GM12872 (cell line): ENCODE measurements around the gene BRAF.

ENCODE experiments used
- TF ChIP-seq, protein P1 (sequence below): IDR thresholded peaks from 3 replicates; pipeline ENCODE4 v1.5.1; 2011; ENCODE audit warnings: low read depth, mild to moderate bottlenecking, low read length, moderate library complexity; ENCODE audit not compliant: insufficient read depth

BRAF gene

DNA sequence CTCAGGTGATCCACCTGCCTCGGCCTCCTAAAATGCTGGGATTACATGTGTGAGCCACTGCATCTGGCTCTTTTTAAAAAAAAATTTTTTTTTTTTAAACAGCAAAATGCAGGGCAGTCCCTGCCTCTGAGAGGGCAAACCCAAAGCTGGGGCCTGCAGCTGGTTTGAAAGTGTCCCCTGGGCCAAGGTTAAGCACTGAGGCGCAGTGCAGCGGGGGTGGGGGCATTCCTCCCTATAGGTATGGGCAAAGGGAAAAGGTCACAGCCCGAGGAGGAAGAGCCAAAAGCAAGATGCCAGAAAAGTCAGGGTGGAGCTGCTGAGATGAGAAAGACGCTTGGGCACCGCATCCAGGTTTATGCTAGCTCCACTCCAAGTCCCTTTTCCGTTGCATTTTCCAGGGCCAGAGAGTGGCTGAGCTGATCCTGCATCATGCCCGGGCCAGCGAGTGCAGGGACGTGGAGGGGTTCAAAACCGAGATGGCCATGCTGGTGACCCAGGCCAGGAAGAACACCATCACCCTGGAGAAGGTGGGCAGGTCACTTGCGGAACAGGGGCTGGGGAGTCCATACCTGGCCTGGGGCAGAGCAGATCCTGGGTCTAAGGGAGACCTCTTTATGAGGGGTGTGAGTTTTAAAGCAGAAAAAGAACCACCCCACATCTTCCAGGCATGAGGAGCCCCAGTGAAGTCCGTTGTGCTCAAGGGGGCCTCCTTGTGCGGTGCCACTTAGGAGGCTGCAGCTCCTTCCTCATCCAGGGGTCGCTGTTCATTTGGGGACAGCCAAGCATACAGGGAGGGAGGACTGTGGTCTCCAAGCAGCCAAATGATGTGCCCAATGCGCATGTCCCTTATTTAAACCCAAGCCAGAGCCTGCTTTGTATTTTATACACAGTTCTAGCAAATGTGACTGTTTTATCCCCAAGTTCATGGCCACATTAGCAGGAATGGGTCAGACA is 235.3 kb downstream of the BRAF start:
- TF ChIP-seq, protein P1, sequence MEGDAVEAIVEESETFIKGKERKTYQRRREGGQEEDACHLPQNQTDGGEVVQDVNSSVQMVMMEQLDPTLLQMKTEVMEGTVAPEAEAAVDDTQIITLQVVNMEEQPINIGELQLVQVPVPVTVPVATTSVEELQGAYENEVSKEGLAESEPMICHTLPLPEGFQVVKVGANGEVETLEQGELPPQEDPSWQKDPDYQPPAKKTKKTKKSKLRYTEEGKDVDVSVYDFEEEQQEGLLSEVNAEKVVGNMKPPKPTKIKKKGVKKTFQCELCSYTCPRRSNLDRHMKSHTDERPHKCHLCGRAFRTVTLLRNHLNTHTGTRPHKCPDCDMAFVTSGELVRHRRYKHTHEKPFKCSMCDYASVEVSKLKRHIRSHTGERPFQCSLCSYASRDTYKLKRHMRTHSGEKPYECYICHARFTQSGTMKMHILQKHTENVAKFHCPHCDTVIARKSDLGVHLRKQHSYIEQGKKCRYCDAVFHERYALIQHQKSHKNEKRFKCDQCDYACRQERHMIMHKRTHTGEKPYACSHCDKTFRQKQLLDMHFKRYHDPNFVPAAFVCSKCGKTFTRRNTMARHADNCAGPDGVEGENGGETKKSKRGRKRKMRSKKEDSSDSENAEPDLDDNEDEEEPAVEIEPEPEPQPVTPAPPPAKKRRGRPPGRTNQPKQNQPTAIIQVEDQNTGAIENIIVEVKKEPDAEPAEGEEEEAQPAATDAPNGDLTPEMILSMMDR: no peak

DNA sequence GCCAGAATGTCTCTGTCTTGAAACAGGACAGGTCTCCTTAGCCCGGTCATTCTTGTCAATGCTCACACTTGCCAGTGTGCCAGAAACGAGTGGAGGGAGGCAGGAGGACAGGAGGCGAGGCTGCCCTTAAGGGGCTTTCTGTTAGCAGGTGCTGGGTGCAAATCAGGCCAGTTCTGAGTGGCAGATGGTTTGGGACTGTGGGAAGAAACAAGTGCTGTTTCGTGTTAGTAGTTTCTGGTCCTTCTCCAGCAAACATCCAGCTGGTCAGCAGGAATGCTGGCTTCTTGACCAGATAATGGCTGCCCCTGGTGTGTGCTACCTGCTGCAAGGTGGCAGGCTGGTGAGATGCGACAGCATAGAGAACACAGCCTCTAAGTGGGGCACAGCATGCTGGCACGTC is 236.4 kb downstream of the BRAF start:
- TF ChIP-seq, protein P1: no peak

DNA sequence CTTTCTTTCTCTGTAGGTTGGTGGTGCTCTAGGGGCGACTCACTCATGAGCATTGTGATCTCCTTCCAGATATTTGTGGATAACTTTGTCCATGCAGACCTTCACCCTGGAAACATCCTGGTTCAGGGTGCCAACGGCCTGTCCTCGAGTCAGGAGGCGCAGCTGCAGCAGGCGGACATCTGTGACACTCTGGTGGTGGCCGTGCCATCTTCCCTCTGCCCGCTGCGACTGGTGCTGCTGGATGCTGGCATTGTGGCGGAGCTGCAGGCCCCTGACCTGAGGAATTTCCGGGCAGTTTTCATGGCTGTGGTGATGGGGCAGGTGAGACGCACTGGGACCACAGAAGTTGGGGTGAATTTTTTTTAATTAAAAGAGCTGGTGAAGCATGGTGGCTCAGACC is 237.8 kb downstream of the BRAF start:
- TF ChIP-seq, protein P1: no peak

DNA sequence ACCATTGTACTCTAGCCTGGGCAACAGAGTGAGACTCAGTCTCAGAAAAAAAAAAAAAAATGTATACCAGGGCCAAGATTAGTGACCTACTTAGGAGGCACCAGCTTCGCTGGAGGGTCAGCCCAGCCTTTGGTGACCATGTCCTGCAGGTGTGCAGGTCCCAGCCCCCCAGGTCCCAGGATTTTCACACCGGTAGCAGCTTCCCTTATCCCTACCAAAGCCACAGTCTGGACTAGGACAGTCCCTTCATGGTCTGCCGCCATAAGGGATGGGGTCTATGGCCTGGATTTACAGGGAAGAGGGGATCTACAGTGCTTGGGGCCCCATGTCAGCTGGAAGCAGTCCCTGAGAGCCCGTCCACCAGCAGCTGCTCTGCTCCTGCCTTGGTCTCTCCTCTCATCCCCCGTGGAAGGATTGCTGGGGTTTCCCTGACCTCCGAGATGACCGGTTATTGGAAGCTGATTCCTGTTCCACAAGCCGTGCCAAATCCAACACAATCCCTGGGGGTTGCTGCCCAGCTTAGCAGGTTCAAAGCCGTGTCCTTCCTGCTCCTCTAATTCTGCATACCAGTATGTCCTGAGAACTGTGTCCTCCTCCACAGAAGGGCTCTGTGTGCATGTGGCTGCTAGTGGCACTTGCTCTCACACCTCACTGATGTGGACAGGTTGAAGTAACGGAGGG is 239.2 kb downstream of the BRAF start:
- TF ChIP-seq, protein P1: no peak

DNA sequence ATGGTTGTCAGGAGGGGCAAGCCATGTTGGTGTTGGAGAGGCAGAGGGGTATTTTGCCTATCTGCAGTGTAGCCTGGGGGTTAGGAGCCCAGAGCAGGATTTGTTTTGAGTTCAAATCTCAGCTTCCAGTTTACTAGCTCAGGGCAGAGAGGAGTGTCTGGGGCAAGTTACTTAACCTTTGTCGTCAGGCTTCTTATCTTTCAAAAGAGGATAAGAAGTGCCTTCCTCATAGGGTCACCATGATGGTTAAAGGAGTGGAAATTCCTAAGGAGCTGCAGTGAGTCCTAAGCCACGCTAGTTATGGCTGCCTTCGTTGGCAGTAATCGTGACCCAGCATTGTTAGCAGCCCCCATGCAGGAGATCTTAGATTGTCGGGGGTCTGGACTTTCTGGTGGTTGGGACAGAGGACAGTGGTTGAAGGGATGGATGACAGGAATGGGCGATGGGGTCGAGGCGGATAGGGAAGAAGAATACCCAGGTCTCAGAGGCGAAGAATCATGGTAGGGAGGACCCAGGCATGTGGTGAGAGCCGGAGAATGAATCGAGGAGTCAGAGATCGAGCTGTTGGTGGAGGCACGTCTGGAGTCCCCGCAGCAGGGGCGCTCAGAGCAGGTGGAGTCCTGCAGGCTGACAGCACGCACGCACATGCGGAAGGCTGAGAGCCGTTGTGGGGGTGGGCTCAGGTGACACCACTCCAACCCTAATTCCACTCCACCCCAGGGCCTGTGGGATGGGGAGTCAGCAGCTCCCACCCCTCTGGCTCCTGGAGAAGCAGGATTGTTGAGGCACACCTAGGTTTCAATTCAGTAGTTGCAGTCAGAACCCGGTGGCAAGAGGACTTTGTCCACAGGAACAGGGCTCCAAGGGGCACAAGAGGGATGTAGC is 240.4 kb downstream of the BRAF start:
- TF ChIP-seq, protein P1: no peak

DNA sequence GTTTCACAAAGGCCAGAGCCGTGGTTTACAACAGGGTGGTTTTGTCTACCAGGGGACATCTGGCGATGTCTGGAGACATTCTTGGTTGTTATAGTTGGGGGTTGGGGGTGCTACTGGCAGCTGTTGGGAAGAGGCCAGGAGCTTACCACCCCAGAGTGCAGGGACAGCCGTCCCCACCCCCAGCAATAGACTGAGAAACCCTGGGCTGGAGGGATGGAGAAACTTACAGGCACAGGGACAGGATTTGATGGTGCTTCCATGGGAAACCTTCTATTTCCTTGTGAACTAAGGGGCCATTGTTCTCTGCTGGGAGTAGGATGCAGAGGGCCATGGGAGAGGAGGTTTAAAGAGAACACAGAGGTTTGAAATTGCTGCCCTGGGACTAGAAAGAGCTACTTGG is 241.1 kb downstream of the BRAF start:
- TF ChIP-seq, protein P1: no peak

DNA sequence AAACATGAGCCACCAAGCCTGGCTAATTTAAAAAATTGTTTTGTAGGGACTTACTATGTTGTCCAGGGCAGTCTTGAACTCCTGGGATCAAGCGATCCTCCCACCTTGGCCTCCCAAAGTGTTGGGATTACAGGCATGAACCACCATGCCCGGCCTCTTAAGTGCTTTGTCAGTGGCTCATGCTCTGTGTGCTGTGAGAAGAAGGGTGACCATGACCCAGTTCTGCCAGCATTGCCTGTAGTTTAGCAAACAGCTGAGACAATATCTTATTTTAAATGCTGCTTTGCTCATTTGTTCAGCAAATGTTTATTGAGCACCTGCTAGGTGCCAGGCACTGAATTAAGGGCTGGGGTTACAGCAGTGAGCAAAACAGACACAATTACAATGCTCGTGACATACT is 243.0 kb downstream of the BRAF start:
- TF ChIP-seq, protein P1: no peak
